A549 (cell line): Measurements from ENCODE around the gene BGN. TPM values are rescaled to one million over a fixed set of nuclear protein-coding genes. Genes with fewer than 3 reads are reported as not detected.

Experiments
- ATAC-seq, 2 experiments: fragments of 200-7000 bp in 1 of 2; fragments of >200 bp in 1 of 2; cut with Nextera tagmentation in 1 of 2; cut with Tn5 transposase in 1 of 2; 3 replicates each; pipeline versions ENCODE4 v1.8.0 to v1.9.1; 2018 to 2020; ENCODE audit warnings: mild to moderate bottlenecking in 1 of 2, moderate library complexity in 1 of 2
- CTCF ChIA-PET: fragments of 300-600 bp; sonication (Branson Sonifier 250); formaldehyde crosslinking; extraction: SDS; loops from one replicate; lab custom pipeline; 2021; ENCODE audit warnings: antibody characterized with exemption, inconsistent platforms; lab: Yijun Ruan, JAX
- POLR2A ChIA-PET: fragments of 350-600 bp; formaldehyde crosslinking; extraction: SDS; loops from one replicate; lab custom pipeline; 2021; ENCODE audit warnings: antibody characterized with exemption, inconsistent platforms; lab: Yijun Ruan, JAX
- DNase-seq, 2 experiments: peaks; one replicate each; pipeline versions ENCODE4 v3.0.0 to v3.0.0-alpha.2; 2011 to 2016; ENCODE audit warnings: low read depth in 1 of 2, low spot score in 1 of 2
- FAIRE-seq: peaks from 2 replicates; lab custom pipeline; 2011; peaks lifted over from hg19 to GRCh38; lab: Jason Lieb, UNC
- H3K27ac ChIP-seq, 2 experiments: fragments of >200 bp; sonication (Bioruptor Twin); formaldehyde crosslinking; 3 replicates each; pipeline ENCODE4 v1.5.1; 2016 to 2017
- H3K4me1 ChIP-seq: fragments of >200 bp; sonication (Bioruptor Twin); formaldehyde crosslinking; 3 replicates; pipeline ENCODE4 v1.6.1; 2016
- H3K4me2 ChIP-seq: fragments of >200 bp; sonication (Bioruptor Twin); formaldehyde crosslinking; 3 replicates; pipeline ENCODE4 v1.6.1; 2016
- H3K4me3 ChIP-seq: fragments of >200 bp; sonication (Bioruptor Twin); formaldehyde crosslinking; 3 replicates; pipeline ENCODE4 v1.5.1; 2016
- H3K9me3 ChIP-seq: fragments of >200 bp; sonication (Bioruptor Twin); formaldehyde crosslinking; 3 replicates; pipeline ENCODE4 v1.6.1; 2016
- CHD4 ChIP-seq: fragments of 200-600 bp; sonication (generic); IDR thresholded peaks from 2 replicates; pipeline ENCODE4 v1.6.1; 2016; ENCODE audit warnings: antibody characterized with exemption, mild to moderate bottlenecking, borderline replicate concordance
- EHF ChIP-seq: fragments of 250-450 bp; sonication (Bioruptor Pico); IDR thresholded peaks from 2 replicates; pipeline ENCODE4 v1.5.0; 2020; ENCODE audit warnings: mild to moderate bottlenecking
- EHMT2 ChIP-seq: fragments of 200-600 bp; sonication (generic); IDR thresholded peaks from 2 replicates; pipeline ENCODE4 v1.6.1; 2016; ENCODE audit warnings: antibody characterized with exemption, low read depth, mild to moderate bottlenecking, moderate library complexity
- ESRRA ChIP-seq: fragments of 150-350 bp; IDR thresholded peaks from 2 replicates; pipeline ENCODE4 v1.6.1; 2014; ENCODE audit warnings: mild to moderate bottlenecking, low read length, borderline replicate concordance
- HDAC2 ChIP-seq: fragments of 200-600 bp; sonication (generic); IDR thresholded peaks from 2 replicates; pipeline ENCODE4 v1.6.1; 2016
- HEYL ChIP-seq: fragments of 250-450 bp; sonication (Bioruptor Pico); IDR thresholded peaks from 2 replicates; pipeline ENCODE4 v1.8.0; 2021; ENCODE audit warnings: mild to moderate bottlenecking, moderate library complexity
- HOXA7 ChIP-seq: fragments of 250-450 bp; sonication (Bioruptor Pico); IDR thresholded peaks from 2 replicates; pipeline ENCODE4 v1.5.0; 2020; ENCODE audit warnings: mild to moderate bottlenecking, moderate library complexity
- HOXB5 ChIP-seq: fragments of 250-450 bp; sonication (Bioruptor Pico); IDR thresholded peaks from 2 replicates; pipeline ENCODE4 v1.5.0; 2020; ENCODE audit warnings: mild to moderate bottlenecking, moderate library complexity
- JUNB ChIP-seq: fragments of >200 bp; sonication (Bioruptor Twin); formaldehyde crosslinking; IDR thresholded peaks from 2 replicates; pipeline ENCODE4 v1.6.1; 2016
- MYC ChIP-seq: IDR thresholded peaks from 2 replicates; pipeline ENCODE4 v1.6.1; 2012; ENCODE audit warnings: mild to moderate bottlenecking, inconsistent platforms, low read length, improper control_type of control experiment, borderline replicate concordance
- RAD21 ChIP-seq, 2 experiments: fragments of >200 bp in 1 of 2; sonication (Bioruptor Twin) in 1 of 2; formaldehyde crosslinking in 1 of 2; IDR thresholded peaks in 1 of 2; conservative IDR thresholded peaks in 1 of 2; 2 replicates in 1 of 2; 3 replicates in 1 of 2; pipeline ENCODE4 v1.6.1; 2012 to 2018; ENCODE audit warnings: inconsistent platforms in 1 of 2
- RARB ChIP-seq: fragments of 250-450 bp; sonication (Bioruptor Pico); IDR thresholded peaks from 2 replicates; pipeline ENCODE4 v1.8.0; 2021; ENCODE audit warnings: mild to moderate bottlenecking, moderate library complexity
- RNF2 ChIP-seq: fragments of 200-600 bp; sonication (generic); IDR thresholded peaks from 2 replicates; pipeline ENCODE4 v1.6.1; 2016; ENCODE audit warnings: low read depth, mild to moderate bottlenecking, antibody characterized with exemption, moderate library complexity, borderline replicate concordance
- SMC3 ChIP-seq: fragments of >200 bp; sonication (Bioruptor Twin); formaldehyde crosslinking; IDR thresholded peaks from 3 replicates; pipeline ENCODE4 v1.6.1; 2018; ENCODE audit warnings: inconsistent platforms
- SREBF2 ChIP-seq: fragments of 450-650 bp; IDR thresholded peaks from 2 replicates; pipeline ENCODE4 v1.6.1; 2014; ENCODE audit warnings: mild to moderate bottlenecking, moderate library complexity
- TP53 ChIP-seq: fragments of 250-450 bp; sonication (Bioruptor Pico); IDR thresholded peaks from 2 replicates; pipeline ENCODE4 v1.5.0; 2021; ENCODE audit warnings: mild to moderate bottlenecking, moderate library complexity
- ZC3H11A ChIP-seq: fragments of 450-650 bp; IDR thresholded peaks from 2 replicates; pipeline ENCODE4 v1.6.1; 2014; ENCODE audit warnings: antibody characterized with exemption, mild to moderate bottlenecking
- WGBS: methylation state at CpG from one replicate; pipeline ENCODE4 v1.1.6; 2017; ENCODE audit errors: missing lambda C conversion rate; 5-methylcytosine and 5-hydroxymethylcytosine counted together
- polyA plus RNA-seq, 4 experiments: library from polyadenylated mRNA; depleted of rRNA in 3 of 4; stranded (reverse); fragments of >200 nt; fragmentation: RNase III in 1 of 4; extraction: RNeasy Plus Mini Kit Qiagen cat#74134 plus additional on column Dnase treatment in 1 of 4; gene quantifications; 2 replicates in 3 of 4; 3 replicates in 1 of 4; pipeline ENCODE4 v1.2.3, GENCODE V29; 2011 to 2017
- TF ChIP-seq, protein P1 (sequence below): fragments of 250-450 bp; sonication (Bioruptor Pico); IDR thresholded peaks from 2 replicates; pipeline ENCODE4 v1.5.0; 2021; ENCODE audit warnings: mild to moderate bottlenecking, moderate library complexity, borderline replicate concordance
- TF ChIP-seq, protein P2 (sequence below): fragments of 250-450 bp; sonication (Bioruptor Pico); IDR thresholded peaks from 2 replicates; pipeline ENCODE4 v1.5.0; 2020; ENCODE audit warnings: low read depth, mild to moderate bottlenecking, moderate library complexity
- TF ChIP-seq, protein P3 (sequence below): IDR thresholded peaks from 2 replicates; pipeline ENCODE4 v1.6.1; 2012; ENCODE audit warnings: low read depth, borderline replicate concordance
- TF ChIP-seq, protein P4 (sequence below): fragments of >200 bp; sonication (Bioruptor Twin); formaldehyde crosslinking; IDR thresholded peaks from 2 replicates; pipeline ENCODE4 v1.6.1; 2016
- TF ChIP-seq, protein P5 (sequence below): fragments of 200-600 bp; sonication (generic); IDR thresholded peaks from 2 replicates; pipeline ENCODE4 v1.6.1; 2016; ENCODE audit warnings: antibody characterized with exemption, mild to moderate bottlenecking, moderate library complexity

BGN gene
- polyA plus RNA-seq, 2 of the 4 experiments (the other 2 are of a cell fraction), result 0.04 TPM; not detected in 1

DNA sequence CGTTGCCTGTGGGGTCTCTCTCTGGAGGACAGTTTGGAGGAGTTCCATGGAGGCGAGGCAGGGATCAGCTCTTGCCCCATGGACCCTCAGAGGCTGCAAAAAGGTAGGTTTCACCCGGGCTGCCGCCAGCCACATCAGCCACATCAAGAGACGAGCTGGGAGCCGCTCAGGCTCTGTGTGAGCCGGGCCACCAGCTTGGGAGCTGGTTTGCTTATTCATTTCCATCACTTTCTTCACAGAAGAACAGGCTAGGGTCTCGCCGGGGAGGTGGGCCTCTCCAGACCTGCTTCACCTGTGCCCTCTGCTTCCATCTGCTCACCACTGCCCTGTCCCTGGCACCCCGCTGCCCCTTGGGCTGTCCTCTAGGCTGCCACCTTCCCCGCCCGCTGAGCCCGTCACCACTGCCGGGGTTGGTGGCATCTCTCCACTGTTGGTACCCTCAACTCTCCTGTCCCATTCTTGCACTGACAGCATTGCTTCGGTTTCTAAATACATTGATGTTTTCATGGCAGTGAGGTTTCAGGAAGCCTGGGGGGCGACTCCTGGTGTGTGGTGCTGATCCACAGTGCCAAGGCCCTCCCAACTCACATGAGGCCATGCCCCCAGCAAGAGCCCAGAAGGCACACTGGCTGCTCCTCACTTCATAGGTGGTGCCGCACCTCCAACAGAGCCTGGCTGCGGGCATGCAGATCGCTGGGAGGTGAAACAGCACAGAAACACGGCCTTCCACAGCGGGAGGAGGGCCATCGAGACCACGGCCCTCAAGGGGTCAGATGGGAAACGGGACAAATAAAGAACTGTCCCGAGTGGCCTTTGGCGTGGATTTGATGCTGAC, 44.4 kb upstream of the BGN start:
- Histone ChIP-seq H3K9me3 (no peaks in the 10 kb centered on the region), H3K27ac (no peak overlapping the region), H3K4me3 (no peak overlapping the region), H3K4me2 (no peak overlapping the region), H3K4me1 (no peaks in the 10 kb centered on the region)
- 100% methylated on average over 9 of the region's 26 CpGs for WGBS
- ATAC-seq (no peak), FAIRE-seq (no peak), DNase-seq (no peak)
- ChIA-PET POLR2A (no interaction called here), CTCF (interaction anchor here (1.2 kb wide), 1 partner anchor 19 kb away, joined by 3 read pairs; no protein-coding TSS in a partner anchor)
- TF ChIP-seq JUNB, result no peak
- TF ChIP-seq EHF (CRISPR knock-in tag), result no peak
- TF ChIP-seq SREBF2, result no peak
- TF ChIP-seq MYC, result no peak
- TF ChIP-seq RNF2, result no peak
- no peak for TF ChIP-seq TP53
- TF ChIP-seq, protein P1, sequence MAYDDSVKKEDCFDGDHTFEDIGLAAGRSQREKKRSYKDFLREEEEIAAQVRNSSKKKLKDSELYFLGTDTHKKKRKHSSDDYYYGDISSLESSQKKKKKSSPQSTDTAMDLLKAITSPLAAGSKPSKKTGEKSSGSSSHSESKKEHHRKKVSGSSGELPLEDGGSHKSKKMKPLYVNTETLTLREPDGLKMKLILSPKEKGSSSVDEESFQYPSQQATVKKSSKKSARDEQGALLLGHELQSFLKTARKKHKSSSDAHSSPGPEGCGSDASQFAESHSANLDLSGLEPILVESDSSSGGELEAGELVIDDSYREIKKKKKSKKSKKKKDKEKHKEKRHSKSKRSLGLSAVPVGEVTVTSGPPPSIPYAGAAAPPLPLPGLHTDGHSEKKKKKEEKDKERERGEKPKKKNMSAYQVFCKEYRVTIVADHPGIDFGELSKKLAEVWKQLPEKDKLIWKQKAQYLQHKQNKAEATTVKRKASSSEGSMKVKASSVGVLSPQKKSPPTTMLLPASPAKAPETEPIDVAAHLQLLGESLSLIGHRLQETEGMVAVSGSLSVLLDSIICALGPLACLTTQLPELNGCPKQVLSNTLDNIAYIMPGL (CRISPR knock-in tag), result no peak
- no peak for TF ChIP-seq ZC3H11A
- TF ChIP-seq, protein P2, sequence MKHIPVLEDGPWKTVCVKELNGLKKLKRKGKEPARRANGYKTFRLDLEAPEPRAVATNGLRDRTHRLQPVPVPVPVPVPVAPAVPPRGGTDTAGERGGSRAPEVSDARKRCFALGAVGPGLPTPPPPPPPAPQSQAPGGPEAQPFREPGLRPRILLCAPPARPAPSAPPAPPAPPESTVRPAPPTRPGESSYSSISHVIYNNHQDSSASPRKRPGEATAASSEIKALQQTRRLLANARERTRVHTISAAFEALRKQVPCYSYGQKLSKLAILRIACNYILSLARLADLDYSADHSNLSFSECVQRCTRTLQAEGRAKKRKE (CRISPR knock-in tag), result no peak
- no peak for TF ChIP-seq RARB (CRISPR knock-in tag)
- TF ChIP-seq HOXB5, result no peak
- no peak for TF ChIP-seq SMC3
- no peak for TF ChIP-seq ESRRA
- TF ChIP-seq, protein P3, sequence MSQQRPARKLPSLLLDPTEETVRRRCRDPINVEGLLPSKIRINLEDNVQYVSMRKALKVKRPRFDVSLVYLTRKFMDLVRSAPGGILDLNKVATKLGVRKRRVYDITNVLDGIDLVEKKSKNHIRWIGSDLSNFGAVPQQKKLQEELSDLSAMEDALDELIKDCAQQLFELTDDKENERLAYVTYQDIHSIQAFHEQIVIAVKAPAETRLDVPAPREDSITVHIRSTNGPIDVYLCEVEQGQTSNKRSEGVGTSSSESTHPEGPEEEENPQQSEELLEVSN, result no peak
- TF ChIP-seq HEYL (CRISPR knock-in tag), result no peak
- TF ChIP-seq, protein P4, sequence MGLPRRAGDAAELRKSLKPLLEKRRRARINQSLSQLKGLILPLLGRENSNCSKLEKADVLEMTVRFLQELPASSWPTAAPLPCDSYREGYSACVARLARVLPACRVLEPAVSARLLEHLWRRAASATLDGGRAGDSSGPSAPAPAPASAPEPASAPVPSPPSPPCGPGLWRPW, result no peak
- TF ChIP-seq RAD21 (conservative IDR thresholded peaks at IDR 0.05 in 1 of 2, IDR thresholded peaks at IDR 0.05 in 1 of 2), result no peak

DNA sequence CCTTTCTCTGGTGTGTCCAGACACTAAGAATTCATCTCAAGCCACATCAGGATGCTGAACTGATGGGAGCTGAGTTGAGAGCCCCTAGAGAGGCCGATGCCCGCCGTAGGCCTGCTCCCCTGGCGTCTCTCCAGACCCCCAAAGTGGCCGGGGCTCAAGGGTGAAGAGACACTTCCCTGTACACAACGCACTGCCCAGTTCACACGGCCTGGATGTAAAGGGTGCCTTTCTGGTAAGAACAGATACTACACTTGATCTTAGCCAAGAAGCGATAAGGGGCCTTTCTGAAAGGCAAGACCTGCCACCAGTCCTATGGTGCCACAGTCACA, 43.9 kb upstream of the BGN start:
- no peak overlapping the region for H3K4me2 ChIP-seq

More for the DNA sequence above, 43.9 kb upstream of the BGN start:
- ChIA-PET CTCF (no interaction called here), POLR2A (no interaction called here)
- ATAC-seq (no peak), DNase-seq (no peak), FAIRE-seq (no peak)
- Histone ChIP-seq H3K4me3 (no peak overlapping the region), H3K4me1 (no peaks in the 10 kb centered on the region), H3K27ac (no peak overlapping the region), H3K9me3 (no peaks in the 10 kb centered on the region)
- TF ChIP-seq CHD4 (no peak), EHMT2 (no peak), EHF (CRISPR knock-in tag) (no peak), HOXA7 (CRISPR knock-in tag) (no peak), JUNB (no peak), RARB (CRISPR knock-in tag) (no peak), HDAC2 (no peak)
- TF ChIP-seq, protein P5, sequence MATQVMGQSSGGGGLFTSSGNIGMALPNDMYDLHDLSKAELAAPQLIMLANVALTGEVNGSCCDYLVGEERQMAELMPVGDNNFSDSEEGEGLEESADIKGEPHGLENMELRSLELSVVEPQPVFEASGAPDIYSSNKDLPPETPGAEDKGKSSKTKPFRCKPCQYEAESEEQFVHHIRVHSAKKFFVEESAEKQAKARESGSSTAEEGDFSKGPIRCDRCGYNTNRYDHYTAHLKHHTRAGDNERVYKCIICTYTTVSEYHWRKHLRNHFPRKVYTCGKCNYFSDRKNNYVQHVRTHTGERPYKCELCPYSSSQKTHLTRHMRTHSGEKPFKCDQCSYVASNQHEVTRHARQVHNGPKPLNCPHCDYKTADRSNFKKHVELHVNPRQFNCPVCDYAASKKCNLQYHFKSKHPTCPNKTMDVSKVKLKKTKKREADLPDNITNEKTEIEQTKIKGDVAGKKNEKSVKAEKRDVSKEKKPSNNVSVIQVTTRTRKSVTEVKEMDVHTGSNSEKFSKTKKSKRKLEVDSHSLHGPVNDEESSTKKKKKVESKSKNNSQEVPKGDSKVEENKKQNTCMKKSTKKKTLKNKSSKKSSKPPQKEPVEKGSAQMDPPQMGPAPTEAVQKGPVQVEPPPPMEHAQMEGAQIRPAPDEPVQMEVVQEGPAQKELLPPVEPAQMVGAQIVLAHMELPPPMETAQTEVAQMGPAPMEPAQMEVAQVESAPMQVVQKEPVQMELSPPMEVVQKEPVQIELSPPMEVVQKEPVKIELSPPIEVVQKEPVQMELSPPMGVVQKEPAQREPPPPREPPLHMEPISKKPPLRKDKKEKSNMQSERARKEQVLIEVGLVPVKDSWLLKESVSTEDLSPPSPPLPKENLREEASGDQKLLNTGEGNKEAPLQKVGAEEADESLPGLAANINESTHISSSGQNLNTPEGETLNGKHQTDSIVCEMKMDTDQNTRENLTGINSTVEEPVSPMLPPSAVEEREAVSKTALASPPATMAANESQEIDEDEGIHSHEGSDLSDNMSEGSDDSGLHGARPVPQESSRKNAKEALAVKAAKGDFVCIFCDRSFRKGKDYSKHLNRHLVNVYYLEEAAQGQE, result no peak
- 89% methylated on average over 8 of the region's 8 CpGs for WGBS
